Activated effector memory CD4-positive, alpha-beta T cell treated with anti-CD3 and anti-CD28 coated beads, Interleukin-2, amount 50 U/mL, for 16 hours (primary cell): Measurements from ENCODE around the gene DYNC2H1.
"Not testable (repeated sequence)": the region's sequence is repeated elsewhere in the genome, so short reads cannot be mapped to it uniquely, and the experiment has no call there.

Experiments
- DNase-seq: peaks from one replicate; pipeline ENCODE4 v3.0.0-alpha.2; 2020

DYNC2H1 gene

GRCh38 chr11:103374227-103374626 lies 265.0 kb downstream of the DYNC2H1 start:
- DNase-seq: not testable (repeated sequence)

GRCh38 chr11:103378931-103379330 lies 269.7 kb downstream of the DYNC2H1 start:
- DNase-seq: no peak

GRCh38 chr11:103380031-103380430 lies 270.8 kb downstream of the DYNC2H1 start:
- DNase-seq: no peak

GRCh38 chr11:103384652-103385051 lies 275.4 kb downstream of the DYNC2H1 start:
- no peak for DNase-seq

- DNase-seq: no peak
Observed at GRCh38 chr11:103395612-103396011, 286.4 kb downstream of the DYNC2H1 start.

GRCh38 chr11:103396237-103396636 lies 287.0 kb downstream of the DYNC2H1 start:
- no peak for DNase-seq

- DNase-seq: no peak
Observed at GRCh38 chr11:103397369-103397768, 288.1 kb downstream of the DYNC2H1 start.

- DNase-seq: no peak
Observed at GRCh38 chr11:103398829-103399228, 289.6 kb downstream of the DYNC2H1 start.

- no peak for DNase-seq
Observed at GRCh38 chr11:103406357-103406756, 297.1 kb downstream of the DYNC2H1 start.

- no peak for DNase-seq
Observed at GRCh38 chr11:103407641-103408040, 298.4 kb downstream of the DYNC2H1 start.

GRCh38 chr11:103413266-103413888 lies 304.2 kb downstream of the DYNC2H1 start:
- no peak for DNase-seq

GRCh38 chr11:103418014-103418413 lies 308.8 kb downstream of the DYNC2H1 start:
- DNase-seq: no peak

- no peak for DNase-seq
Observed at GRCh38 chr11:103420593-103420992, 311.4 kb downstream of the DYNC2H1 start.

- no peak for DNase-seq
Observed at GRCh38 chr11:103433386-103434072, 324.3 kb downstream of the DYNC2H1 start.

GRCh38 chr11:103434073-103434411 lies 324.8 kb downstream of the DYNC2H1 start:
- no peak for DNase-seq

GRCh38 chr11:103436131-103436770 lies 327.0 kb downstream of the DYNC2H1 start:
- no peak for DNase-seq

- DNase-seq: no peak
Observed at GRCh38 chr11:103441021-103441420, 331.8 kb downstream of the DYNC2H1 start.

- no peak for DNase-seq
Observed at GRCh38 chr11:103448966-103449365, 339.7 kb downstream of the DYNC2H1 start.

- DNase-seq: no peak
Observed at GRCh38 chr11:103450241-103450640, 341.0 kb downstream of the DYNC2H1 start.

- no peak for DNase-seq
Observed at GRCh38 chr11:103453126-103453525, 343.9 kb downstream of the DYNC2H1 start.

- no peak for DNase-seq
Observed at GRCh38 chr11:103453915-103454709, 344.9 kb downstream of the DYNC2H1 start.

- no peak for DNase-seq
Observed at GRCh38 chr11:103464420-103464819, 355.2 kb downstream of the DYNC2H1 start.

GRCh38 chr11:103465555-103466140 lies 356.4 kb downstream of the DYNC2H1 start:
- DNase-seq: no peak
